Skin of body (tissue), 2 donors: Measurements from ENCODE around the gene IFI44. TPM values are rescaled to one million over a fixed set of nuclear protein-coding genes. Genes with fewer than 3 reads are reported as not detected.

Experiments used
- DNase-seq: peaks from one replicate; lab custom pipeline; 2025; lab: John Stamatoyannopoulos, UW
- total RNA-seq: library from RNA; depleted of rRNA; stranded (reverse); fragments of >200 nt; gene quantifications from one replicate; pipeline ENCODE4 v1.2.3, GENCODE V29; 2014

Gene IFI44, protein sequence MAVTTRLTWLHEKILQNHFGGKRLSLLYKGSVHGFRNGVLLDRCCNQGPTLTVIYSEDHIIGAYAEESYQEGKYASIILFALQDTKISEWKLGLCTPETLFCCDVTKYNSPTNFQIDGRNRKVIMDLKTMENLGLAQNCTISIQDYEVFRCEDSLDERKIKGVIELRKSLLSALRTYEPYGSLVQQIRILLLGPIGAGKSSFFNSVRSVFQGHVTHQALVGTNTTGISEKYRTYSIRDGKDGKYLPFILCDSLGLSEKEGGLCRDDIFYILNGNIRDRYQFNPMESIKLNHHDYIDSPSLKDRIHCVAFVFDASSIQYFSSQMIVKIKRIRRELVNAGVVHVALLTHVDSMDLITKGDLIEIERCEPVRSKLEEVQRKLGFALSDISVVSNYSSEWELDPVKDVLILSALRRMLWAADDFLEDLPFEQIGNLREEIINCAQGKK
- total RNA-seq: 14.5 TPM

DNA sequence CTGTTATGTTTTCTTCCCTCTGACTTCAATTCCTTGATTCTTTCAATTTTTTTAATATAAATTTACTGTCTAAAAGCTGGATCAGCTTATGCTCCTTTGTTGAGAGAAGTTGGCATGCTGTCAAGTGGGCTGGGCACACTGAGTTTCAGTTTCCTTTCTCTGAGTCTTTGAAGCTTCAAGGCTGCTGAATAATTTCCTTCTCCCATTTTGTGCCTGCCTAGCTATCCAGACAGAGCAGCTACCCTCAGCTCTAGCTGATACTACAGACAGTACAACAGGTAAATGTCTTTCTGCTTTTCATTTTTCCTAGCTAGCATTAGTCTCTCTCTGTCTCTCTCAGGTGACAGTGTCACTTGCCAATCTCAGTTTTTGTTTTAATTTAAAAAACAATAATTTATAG lies at the start of gene IFI44:
IFI44 (plus strand) TSS at position 204 of the 400 bp plus-strand sequence. CDS start 365 bp downstream, outside the sequence.
- DNase-seq: peak; percentile 88

DNA sequence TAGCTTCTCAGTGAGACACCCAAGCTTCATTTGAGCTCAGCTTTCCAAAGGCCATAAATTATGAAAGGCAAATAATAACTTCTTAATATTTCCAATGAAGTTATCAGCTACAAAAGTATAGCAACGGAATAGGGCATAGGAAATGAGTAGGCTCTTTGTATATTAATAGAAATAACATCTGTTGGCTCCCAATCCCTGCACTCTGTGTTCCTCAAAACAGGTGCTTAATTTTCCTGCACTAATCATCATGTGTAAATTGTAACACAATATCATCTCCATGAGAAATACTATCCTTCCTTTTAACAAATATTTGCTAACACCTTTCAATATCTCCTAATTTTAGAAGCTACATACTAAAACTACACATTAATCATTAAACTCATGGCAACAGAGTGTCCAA lies 48.6 kb upstream of the IFI44 start:
- DNase-seq: no peak

DNA sequence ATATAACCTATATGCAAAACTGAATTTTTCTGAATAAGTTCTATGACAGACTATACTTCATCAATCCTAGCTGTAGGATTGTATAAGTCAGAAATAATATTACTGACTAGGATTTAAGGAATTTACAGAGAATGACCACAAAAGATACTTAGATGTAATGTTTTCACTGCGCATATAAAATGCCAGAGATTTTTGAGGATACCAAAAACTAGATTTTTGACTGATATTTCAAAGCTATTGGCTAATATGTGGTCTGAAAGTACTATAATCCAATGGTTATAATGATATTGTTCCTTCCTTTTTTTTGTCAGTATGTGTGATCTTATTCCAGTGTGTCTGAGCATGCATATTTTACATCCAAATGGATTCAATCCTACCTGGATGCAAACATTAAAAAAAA lies 46.4 kb upstream of the IFI44 start:
- DNase-seq: no peak

DNA sequence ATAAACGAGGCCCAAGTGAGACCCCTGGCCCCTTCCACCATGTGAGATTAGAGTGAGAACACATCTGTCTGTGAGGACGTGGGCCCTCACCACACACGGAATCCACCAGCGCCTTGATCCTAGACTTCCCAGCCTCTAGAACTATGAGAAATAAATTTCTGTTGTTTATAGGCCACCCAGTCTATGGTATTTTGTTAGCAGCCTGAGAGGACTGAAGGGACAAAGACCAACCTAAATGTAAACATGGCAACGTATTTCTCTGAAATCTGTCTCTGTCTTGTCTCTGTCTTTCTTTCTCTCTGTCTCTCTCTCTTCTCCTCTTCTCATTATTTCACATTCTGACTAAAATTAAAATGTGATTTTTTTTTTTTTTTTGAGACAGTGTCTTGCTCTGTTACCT lies 45.0 kb upstream of the IFI44 start:
- no peak for DNase-seq

DNA sequence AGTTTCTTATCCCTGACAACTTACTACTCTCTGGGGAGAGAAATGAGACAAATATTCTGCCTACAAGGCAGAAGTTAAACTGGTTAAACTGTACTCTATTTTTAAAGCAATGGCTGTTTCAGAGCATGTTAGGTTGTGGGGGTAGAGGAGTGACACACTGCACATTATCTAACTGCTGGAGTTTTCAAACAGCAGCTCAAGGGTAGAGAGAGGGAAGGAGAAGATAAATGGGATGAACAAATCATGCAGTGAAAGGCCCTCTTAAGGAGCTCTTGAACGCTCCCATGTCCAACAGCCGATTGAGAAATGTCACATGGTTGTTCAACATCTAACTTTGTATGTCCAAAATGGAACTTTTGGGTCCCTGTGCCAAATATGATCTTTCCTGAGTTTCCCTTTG lies 43.4 kb upstream of the IFI44 start:
- no peak for DNase-seq

DNA sequence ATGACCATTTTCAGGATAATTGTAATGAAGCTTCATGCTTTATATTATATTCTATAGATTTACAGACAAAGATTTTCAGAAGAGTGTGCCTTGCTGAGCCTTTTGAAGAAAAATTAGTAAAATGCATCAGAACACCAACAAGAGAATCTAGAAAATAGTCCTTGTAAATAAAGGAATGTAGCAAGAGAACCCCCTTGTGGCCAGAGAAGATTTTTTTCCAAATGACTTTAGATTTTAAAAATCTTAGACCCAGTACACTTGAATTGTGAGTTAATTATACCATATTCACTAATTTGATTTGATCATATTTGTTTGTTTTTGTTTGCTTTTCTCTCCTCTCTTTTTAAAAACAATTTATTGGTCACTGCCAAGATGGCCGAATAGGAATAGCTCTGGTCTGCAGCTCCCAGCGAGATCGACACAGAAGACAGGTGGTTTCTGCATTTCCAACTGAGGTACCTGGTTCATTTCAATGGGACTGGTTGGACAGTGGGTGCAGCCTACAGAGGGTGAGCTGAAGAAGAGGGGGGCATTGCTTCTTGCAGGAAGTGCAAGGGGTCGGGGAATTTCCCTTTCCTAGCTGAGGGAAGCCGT lies 42.2 kb upstream of the IFI44 start:
- peak; percentile 48 for DNase-seq

DNA sequence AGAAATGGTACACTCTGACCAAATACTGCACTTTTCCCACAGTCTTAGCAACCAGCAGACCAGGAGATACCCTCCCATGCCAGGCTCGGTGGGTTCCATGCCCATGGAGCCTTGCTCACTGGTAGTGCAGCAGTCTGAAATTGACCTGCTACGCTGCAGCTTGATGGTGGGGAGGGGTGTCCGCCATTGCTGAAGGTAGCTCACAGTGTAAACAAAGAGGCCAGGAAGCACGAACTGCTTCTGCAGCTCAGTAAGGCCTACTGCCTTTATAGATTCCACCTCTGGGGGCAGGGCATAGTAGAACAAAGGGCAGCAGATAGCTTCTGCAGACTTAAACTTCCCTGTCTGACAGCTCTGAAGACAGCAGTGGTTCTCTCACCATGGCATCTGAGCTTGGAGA lies 41.7 kb upstream of the IFI44 start:
- no peak for DNase-seq

DNA sequence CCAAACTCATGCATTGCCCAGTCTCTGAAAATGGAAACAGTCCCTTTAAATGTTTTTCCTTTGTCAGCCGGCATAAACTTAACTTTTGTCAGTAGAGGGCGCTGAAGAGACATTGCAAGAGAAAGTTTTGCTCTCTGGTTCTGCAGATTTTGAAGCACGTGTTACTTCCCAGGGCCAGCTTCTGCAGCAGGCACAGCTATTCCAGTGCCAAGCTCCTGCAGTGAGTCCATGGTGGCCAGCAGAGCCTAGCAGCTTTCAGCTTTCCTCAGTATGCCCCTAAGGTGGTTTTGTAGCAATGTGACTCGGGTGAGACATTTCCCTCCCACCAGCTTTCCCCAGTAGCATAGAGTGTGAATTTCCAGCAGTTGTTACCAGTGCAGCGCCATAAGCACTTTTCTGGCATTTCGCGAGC lies 32.0 kb upstream of the IFI44 start:
- peak; percentile 78 for DNase-seq

DNA sequence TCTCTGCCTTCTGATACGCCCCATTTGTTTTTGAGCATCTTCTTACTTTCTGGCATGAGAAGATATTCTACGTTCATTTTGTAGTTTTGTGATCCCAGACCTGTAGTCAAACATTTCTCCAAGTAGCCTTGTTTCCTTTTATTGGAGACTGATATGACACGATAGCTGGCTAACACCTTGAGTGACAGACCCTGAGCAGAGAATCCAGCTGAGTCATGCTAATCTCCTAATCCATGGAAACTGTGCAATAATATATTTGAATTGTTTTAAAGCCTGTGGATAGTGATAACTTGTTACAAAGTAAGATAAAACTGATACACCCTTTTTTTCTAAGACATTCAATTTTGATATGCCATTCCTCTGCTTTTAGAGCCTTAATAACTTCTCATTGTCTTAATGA lies 30.6 kb upstream of the IFI44 start:
- DNase-seq: peak; percentile 27

DNA sequence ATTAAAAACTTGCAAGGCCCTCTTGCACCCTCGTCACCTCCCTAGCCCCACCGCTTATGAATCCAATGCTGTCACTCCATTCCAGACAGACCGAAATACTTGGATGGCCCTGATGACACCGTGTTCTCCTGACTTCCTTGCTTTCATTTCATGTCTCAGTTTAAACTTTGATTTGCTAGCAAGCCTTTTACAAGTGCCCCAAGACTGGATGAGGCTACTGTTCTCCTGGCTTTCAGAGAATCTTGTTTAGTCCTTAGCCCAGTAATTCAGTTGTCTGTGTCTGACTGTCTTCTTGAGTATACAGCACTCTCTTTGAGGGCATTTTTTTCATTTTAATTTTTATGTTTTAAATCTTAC lies 30.2 kb upstream of the IFI44 start:
- peak; percentile 20 for DNase-seq

DNA sequence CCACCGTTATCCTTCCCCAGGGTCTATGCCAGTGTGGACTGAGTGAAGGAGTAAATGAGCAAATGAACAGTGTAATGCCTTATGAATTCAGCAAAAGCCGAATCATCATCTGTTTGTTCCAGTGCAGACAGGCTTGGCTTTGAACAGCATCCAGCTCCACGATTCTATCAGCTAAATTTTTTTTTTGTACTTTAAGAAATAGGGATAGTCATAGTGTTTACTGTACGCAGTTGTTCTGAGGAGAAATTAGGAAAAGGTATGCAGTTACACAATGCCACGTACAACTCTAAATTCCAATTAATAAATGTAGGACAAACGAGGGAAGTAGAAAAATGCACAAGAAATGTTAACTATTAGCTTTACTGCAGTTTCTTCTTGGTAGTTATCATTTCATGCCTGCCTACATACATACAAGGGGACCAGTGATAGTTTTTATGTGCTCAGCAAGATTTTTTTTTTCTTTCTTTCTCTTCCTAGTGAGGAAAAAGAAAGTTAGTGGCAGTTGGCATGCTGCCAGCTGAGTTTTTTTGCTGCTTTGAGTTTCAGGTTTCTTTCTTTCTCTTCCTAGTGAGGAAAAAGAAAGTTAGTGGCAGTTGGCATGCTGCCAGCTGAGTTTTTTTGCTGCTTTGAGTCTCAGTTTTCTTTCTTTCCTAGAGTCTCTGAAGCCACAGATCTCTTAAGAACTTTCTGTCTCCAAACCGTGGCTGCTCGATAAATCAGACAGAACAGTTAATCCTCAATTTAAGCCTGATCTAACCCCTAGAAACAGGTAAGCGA lies 29.6 kb upstream of the IFI44 start, which contains the start of gene IFI44L:
IFI44L (plus strand) TSS at position 646 of the 777 bp plus-strand sequence. CDS start 7,468 bp downstream, outside the sequence.
- peak; percentile 44 for DNase-seq

DNA sequence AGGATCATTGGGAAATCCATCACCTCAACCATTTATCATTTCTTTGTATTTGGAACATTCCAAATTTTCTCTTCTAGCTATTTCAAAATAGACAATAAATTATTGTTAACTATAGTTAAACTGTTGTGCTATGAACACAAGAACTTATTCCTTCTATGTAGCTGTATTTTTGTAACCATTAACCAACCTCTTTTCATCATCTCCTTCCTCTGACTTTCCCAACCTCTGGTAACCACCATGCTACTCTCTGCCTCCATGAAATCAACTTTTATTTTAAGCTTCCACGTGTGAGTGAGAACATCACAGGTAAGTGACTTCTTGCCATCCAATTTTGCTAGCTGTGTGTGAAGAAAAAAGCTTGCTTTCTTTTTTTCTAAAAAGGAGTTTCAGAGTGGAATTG lies 29.0 kb upstream of the IFI44 start:
- no peak for DNase-seq

DNA sequence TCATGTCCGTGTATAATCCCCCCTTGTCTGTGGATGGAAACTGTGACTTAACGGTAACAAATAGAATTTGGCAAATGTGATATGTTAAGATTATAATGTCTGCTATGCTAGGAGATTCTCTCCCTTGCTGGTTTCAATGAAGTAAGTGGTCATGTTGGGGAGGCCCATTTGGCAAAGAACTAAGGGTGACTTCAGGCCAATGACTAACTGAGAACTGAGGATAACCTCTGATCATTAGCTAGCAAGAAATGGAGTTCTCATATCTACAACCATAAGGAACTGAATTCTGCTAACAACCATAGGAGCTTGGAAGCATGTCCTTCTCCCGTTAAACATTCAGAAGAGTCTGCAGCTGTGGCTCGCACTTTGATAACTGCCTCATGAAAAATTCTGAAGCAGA lies 27.1 kb upstream of the IFI44 start:
- DNase-seq: no peak

DNA sequence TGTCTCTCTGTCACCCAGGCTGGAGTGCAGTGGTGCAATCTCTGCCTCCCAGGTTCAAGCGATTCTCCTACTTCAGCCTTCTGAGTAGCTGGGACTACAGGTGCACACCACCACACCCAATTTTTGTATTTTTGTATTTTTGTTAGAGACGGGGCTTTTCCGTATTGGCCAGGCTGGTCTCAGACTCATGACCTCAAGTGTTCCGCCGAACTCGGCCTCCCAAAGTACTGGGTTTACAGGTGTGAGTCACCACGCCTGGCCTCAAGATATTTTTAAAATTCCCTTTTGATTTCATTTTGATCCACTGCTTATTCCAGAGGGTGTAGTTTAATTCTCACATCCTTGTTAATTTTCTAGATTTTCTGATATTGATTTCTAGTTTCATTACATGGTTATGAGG lies 25.6 kb upstream of the IFI44 start:
- no peak for DNase-seq

DNA sequence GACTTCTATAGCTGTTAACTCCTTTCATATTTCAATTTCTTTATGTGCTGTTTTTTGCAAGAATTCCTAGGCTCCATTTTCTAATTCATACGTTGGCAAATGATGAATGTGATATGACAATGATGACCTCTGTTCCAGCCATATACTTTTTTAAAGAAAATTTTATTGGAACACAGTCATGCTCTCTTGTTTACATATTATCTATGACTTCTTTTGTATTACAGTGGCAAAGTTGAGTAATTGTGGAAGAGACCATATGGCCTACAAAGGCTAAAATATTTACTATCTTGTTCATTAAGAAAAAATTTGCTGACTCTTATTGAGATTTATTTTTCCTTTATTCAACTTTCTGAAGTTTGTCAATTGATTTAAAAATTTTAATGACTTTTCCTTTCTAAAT lies 22.3 kb upstream of the IFI44 start:
- no peak for DNase-seq

DNA sequence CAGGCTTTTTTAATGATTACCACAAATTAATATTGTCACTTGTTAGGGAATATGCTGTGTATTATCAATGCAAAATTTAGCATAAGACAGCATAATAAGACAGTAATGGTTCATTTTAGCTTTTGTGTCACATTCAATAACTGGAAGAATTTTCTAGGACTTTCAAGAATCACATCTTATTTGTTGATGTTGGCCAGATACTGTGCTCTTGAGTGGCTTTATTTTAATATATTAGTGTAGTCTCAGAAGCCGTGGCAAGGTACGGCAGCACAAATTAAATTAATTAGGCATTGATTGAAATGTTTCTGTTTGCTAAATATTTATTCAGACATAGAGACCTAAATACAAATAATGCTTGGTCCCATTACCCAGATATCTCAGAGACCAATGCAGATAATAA lies 19.0 kb upstream of the IFI44 start:
- no peak for DNase-seq

DNA sequence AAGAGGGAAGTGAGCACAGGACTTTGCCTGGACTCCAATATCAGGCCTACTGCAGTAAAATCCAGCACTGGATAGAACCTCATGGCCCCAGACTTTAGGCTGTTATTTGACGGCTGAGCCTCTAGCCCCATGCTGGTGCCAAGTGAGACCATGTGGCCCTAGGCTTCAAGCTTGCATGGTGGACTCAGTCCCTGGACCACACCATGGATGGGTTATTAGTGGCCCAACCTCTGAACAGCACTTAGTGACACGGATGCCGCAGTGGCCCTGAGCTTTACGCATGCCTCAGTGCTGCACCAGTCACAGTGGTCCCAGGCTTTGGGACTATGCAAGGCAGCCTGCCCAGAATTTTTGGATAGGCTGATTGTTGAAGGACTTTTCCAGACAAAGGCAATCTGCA lies 16.4 kb upstream of the IFI44 start:
- DNase-seq: no peak

DNA sequence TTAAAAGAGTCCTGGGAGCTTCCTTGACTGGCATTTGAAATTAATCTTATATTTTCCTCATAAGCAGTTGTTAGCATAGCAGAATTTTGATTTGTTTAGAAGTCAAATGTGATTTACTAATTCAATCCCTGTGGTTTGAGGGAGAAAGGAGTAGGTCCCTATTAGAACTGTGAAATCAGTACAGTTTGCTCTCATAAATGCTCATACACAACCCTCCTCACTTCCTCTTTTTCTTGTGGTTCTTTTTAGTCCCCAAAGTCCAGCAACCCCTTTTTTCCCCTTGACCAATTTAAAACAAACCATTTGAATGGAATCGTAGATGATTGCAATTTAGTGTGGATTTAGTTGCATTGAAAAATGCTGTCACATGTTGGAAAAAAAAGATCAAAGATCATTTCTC lies 9.2 kb upstream of the IFI44 start:
- DNase-seq: no peak

DNA sequence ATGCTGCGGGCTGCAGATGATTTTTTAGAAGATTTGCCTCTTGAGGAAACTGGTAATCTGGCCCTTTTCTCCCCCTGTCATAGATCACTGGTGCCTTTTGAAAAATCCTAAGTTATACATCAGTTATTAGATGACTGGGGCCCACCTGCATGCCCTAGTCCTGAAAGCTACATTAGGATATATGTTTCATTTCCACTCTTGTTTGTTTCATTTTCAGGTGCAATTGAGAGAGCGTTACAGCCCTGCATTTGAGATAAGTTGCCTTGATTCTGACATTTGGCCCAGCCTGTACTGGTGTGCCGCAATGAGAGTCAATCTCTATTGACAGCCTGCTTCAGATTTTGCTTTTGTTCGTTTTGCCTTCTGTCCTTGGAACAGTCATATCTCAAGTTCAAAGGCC lies 8.1 kb upstream of the IFI44 start:
- no peak for DNase-seq

DNA sequence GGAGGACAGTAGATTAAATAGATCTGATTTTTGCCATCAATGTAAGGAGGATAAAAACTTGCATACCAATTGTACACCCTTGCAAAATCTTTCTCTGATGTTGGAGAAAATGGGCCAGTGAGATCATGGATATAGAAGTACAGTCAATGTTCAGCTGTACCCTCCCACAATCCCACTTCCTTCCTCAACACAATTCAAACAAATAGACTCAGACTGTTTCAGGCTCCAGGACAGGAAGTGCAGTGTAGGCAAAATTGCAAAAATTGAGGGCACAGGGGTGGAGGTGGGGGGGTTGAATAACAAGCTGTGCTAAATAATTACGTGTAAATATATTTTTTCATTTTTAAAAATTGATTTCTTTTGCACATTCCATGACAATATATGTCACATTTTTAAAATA lies 3.9 kb upstream of the IFI44 start:
- no peak for DNase-seq

DNA sequence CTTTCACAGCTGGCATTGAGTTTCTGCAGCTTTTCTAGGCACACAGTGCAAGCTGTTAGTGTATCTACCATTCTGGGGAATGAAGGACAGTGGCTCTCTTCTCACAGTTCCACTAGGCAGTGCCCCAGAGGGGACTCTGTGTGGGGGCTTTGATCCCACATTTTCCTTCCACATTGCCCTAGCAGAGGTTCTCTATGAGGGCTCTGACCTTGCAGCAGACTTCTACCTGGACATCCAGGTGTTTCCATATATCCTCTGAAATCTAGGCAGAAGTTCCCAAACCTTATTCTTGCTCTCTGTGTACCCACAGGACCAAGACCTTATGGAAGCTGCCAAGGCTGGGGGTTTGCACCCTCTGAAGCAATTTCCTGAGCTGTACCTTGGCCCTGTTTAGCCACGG lies 2.4 kb upstream of the IFI44 start:
- DNase-seq: no peak

DNA sequence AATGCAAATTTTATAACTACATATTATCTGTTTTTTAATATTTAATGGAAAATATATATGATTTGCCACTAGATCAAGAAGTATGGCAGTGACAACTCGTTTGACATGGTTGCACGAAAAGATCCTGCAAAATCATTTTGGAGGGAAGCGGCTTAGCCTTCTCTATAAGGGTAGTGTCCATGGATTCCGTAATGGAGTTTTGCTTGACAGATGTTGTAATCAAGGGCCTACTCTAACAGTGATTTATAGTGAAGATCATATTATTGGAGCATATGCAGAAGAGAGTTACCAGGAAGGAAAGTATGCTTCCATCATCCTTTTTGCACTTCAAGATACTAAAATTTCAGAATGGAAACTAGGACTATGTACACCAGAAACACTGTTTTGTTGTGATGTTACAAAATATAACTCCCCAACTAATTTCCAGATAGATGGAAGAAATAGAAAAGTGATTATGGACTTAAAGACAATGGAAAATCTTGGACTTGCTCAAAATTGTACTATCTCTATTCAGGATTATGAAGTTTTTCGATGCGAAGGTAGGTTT lies 556 bp downstream of the IFI44 start:
- DNase-seq: peak; percentile 31
